NCI-H2171 treated with DMSO at 0.1 percent for 48 hours (cell line): Measurements from ENCODE around the gene CLNK.

ENCODE experiments used
- DNase-seq: peaks from one replicate; lab custom pipeline; 2025; lab: John Stamatoyannopoulos, UW

Gene CLNK

DNA sequence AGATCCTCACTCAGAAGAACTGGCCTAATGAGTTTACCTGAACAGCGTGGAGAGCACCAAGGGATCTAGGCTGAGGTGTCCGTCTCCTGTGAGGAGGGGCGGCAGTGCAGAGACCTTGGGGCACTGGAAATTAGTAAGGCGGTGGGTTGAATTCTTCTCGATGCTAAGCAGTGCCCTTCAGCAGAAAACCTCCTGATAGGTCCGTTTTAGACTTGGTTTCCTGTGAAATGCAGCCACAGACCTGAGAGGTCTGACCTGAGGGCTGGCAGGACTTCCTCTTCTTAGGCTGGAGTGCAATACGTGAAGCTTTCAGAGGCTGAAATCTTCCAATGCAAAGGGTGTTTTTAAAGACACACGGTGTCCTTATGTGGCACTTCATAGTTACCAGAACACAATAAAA is at the start of gene CLNK:
CLNK (minus strand) TSS at position 138 of the 400 bp plus-strand sequence. CDS start 16,899 bp downstream, outside the sequence.
- no peak for DNase-seq

GRCh38 chr4:10733481-10734062 is 49.0 kb upstream of the CLNK start:
- peak; percentile 9 for DNase-seq

DNA sequence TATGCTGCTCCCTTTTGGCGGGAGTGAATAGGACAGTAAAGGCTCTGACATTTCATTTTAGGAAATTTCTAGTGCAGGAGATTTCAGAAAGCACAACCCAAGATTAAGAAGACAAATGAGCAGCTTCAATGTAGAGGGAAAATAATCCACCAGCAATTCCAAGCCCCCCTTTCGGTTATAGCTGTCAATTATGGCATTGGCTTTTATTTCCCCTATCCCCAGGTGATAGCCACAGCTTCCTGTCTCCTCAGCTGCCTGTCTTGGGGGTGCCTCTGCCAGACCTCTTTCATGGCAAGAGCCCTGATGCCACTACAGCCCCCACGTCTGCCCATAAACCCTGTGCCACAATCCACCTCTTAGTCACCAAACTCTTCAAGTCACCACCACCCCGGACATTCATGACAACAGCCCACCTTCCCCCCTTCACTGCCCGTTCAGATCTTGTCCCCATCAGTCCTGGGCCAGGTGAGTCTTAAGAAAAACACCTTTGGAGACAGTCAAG is 48.4 kb upstream of the CLNK start:
- no peak for DNase-seq

- DNase-seq = no peak
These were observed 47.8 kb upstream of the CLNK start for GRCh38 chr4:10732235-10732913.

DNA sequence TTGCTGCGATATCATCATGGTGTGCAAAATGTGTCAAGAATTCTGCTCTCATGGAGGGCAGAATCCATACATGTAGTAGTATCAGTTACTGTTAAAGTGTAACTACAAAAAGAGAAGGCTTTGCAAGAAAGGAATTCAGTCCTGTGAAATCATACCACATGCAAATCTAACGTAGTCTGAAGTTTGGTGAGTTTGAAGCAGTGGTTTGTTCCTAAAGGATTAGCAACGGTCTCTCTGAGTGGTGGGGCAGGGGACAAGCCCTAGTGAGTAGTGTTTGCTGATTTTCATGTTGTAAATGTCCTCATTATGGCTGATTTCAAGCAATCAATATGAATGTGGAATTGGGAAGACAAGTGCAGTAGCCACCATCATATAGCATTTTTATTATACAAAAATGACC is 47.1 kb upstream of the CLNK start:
- no peak for DNase-seq

DNA sequence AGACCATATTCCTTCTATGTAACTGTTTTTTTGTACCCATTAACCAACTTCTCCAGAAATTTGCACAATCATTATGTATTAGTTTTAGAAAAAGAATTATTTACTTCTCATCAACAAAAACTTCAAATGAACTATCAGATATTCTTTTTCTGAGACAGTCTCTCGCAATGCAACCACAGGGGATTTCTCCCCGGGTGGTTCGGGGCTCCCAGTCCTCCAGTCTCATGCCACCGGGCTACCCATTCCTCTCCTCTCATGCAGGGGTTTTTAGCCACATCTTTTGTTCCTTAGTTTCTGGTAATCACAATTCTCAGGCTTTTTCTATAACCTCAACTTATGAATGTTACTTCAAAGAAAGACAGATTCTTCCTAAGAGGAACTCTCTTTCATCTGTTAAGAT is 46.6 kb upstream of the CLNK start:
- no peak for DNase-seq

GRCh38 chr4:10730590-10730989 is 46.0 kb upstream of the CLNK start:
- no peak for DNase-seq

DNA sequence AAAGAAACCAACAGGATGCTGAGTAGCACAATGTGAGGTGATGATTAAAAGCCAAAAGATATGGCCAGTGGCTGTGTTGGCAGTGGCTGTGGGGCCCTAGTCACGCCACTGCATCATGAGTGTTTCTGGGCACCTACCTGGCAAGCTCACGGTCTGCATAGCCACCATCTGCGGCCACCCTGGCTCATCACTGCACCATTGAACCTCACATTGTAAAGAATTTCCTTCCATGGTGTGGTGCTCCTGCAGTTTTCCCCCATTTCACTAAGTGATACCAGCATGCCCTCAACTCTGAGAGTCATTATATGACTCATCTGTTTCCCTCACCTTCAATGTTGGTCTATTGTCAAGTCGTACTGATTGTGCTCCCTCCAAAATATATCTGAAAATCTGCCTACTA is 45.5 kb upstream of the CLNK start:
- DNase-seq = no peak

DNA sequence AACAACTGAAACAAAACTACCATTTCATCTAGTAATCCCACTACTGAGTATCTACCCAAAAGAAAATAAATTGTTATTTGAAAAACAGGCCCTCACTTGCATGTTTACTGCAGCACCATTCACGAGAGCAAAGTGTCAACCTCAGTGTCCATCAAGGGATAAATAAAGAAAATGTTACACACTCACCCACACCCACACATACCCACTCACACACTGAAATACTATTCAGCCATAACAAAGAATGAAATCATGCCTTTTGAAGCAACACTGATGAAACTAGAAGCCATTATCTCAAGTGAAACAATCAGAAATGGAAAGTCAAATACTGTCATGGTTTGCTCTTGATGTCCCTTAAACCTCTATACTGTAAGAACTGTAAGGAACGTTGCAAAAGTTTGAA is 44.8 kb upstream of the CLNK start:
- no peak for DNase-seq

DNA sequence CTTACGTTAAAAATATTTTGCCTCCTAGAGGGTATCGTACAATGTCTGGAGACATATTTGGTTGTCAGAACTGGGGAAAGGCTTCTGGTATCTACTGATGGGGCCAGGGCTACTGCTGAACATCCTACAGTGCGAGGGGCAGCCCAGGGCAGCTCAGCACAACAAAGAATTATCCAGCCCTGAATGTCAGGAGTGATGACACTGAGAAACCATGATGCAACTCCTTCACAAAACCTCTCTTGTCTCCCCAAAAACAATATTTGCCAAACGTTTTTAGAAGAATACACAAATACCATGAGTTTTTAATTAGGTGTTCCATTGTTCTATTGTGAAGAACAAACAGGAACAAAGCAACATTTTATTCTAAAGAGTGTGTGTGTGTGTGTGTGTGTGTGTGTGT is 43.4 kb upstream of the CLNK start:
- no peak for DNase-seq

- no peak for DNase-seq
These were observed 42.7 kb upstream of the CLNK start for GRCh38 chr4:10727140-10727880.

- DNase-seq = no peak
These were observed 38.4 kb upstream of the CLNK start for GRCh38 chr4:10722957-10723356.

- DNase-seq = no peak
These were observed 37.0 kb upstream of the CLNK start for GRCh38 chr4:10721616-10722015.

DNA sequence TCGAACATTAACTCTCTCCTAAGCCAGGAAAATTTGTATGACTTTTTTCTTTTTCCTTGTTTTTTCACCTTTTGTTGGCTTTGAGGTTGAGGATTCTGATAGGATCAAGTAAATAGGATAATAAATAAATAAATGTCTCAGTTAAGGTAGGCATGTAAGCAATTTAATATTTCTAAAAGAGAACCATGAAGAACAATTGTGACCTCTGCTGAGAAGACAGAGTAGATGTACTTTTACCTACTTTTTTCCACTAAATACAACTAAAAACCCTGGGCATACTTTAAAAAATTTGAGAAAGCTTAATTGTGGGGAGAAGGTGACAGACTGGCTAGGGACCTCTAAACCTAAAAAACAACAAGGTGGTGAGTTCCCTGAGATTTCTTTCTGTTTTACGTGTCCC is 31.6 kb upstream of the CLNK start:
- no peak for DNase-seq

- DNase-seq = no peak
These were observed 31.1 kb upstream of the CLNK start for GRCh38 chr4:10715696-10716095.

GRCh38 chr4:10715135-10715534 is 30.6 kb upstream of the CLNK start:
- DNase-seq = no peak

GRCh38 chr4:10713591-10713990 is 29.0 kb upstream of the CLNK start:
- DNase-seq = no peak

GRCh38 chr4:10706236-10706635 is 21.7 kb upstream of the CLNK start:
- DNase-seq = no peak

DNA sequence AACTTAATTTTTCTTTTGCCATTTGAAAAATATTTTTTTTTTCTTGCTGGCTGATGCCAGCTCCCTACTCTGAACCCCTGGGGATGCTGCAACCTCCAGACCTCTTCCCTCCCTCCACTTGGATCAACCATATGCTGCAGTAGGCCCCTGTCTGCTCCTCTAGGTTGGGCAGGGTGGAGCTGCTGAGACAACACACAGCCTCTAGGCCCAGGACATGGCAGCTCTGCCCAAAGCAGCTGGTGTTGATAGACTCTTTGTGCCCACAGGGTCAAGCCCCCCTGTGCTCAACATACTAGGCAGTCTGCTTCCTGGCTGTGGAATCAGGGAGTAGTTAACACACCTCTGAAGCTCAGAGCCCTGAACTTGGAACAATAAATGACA is 19.9 kb upstream of the CLNK start:
- peak; percentile 86 for DNase-seq

DNA sequence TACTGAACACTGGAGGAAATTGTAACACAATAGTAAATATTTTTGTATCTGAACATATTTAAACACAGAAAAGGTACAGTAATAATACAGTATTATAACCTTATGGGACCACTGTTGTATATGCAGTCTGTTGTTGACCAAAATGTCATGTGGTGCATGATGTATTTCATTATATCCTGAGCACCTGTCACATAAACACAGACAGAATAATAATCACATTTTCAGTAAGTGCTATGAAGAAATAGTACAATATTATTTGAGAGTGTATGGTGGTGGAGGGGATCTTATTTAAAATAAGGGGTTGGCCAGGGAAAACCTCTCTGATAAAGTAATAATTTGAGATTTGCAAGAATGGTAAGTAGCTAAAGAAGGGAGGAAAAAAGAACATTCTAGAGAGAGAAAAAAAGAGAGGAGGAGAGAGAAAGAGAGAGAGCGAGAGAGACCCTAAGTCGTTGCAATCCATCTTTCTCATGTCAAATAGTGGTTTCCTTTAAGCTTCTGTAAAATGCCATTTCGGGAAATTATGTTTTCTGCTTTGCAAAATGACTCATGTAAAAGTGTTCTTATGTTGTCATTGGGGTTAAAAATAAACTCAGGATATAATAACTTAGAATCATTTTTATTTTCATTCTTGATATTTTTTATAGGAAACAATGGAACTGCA is 19.3 kb upstream of the CLNK start:
- no peak for DNase-seq

GRCh38 chr4:10703156-10703555 is 18.6 kb upstream of the CLNK start:
- no peak for DNase-seq

- no peak for DNase-seq
These were observed 17.3 kb upstream of the CLNK start for GRCh38 chr4:10701702-10702460.
